Measurements from ENCODE around the gene COX6A1. TPM values are rescaled to one million over a fixed set of nuclear protein-coding genes. Genes with fewer than 3 reads are reported as not detected.

Gene COX6A1
- total and polyA plus RNA-seq, 2 donors, result 443 to 494 TPM

DNA sequence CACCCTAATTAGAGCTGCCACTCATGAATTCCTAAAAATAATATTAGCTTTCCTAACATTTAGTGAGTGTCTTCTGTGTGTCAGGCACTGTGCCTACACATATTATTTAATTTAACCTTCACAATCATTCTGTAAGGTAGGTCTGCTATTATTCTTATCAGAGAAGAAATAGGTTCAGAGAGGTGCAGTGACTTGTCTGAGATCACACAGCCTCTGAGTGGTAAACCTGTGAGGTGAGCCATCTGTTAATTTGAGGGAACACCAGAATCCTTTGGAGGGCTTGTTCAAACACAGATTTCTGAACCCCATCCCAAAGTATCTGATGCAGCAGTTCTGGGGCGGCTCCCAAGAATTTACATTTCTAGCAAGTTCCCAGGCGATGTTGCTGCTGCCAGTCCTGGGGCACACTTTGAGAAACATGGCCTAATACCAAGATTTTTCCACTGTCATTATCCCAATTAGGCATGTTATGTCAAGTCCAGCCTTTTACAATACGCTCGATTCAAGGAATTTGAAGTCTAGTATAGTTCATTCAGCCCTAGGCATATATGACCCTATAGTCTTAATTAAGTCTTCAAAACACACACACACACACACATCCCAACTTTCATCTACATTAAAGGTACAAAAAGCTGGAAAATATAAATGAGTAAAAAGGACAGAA lies 19.9 kb upstream of the COX6A1 start:
- H3K36me3 ChIP-seq (ENCODE audit: control insufficient read depth in 2 of 2, insufficient read depth in 2 of 2, low read length in 1 of 2), result no peaks in the 10 kb centered on the region
- DNase-seq (ENCODE audit: low read depth in 6 of 9, low spot score in 9 of 9), result no peak
- no peaks in the 10 kb centered on the region for H3K9me3 ChIP-seq (ENCODE audit: control insufficient read depth in 2 of 2, insufficient read depth in 1 of 2, low read length in 1 of 2)
- H3K27me3 ChIP-seq (ENCODE audit: control insufficient read depth in 2 of 2, insufficient read depth in 1 of 2, low read length in 1 of 2), result peaks cover 0 to 3% of the 10 kb centered on the region in 2 donors
- no peak overlapping the region for H3K27ac ChIP-seq (ENCODE audit: low read depth in 1 of 2, low read length in 1 of 2)
- H3K4me3 ChIP-seq (ENCODE audit: low read length in 2 of 2), result no peak overlapping the region
- WGBS, result 95% methylated on average over 4 of the region's 4 CpGs
- no peaks in the 10 kb centered on the region for H3K4me1 ChIP-seq (ENCODE audit: control insufficient read depth in 2 of 2, insufficient read depth in 2 of 2, low read length in 2 of 2)

GRCh38 chr12:120421701-120422100 lies 16.2 kb upstream of the COX6A1 start:
- no peaks in the 10 kb centered on the region for H3K4me1 ChIP-seq (ENCODE audit: control insufficient read depth in 2 of 2, insufficient read depth in 2 of 2, low read length in 2 of 2)
- H3K36me3 ChIP-seq (ENCODE audit: control insufficient read depth in 2 of 2, insufficient read depth in 2 of 2, low read length in 1 of 2), result no peaks in the 10 kb centered on the region
- 94% methylated on average over 4 of the region's 4 CpGs for WGBS
- H3K27ac ChIP-seq (ENCODE audit: low read depth in 1 of 2, low read length in 1 of 2), result no peak overlapping the region
- DNase-seq (ENCODE audit: low read depth in 6 of 9, low spot score in 9 of 9), result no peak
- H3K9me3 ChIP-seq (ENCODE audit: control insufficient read depth in 2 of 2, insufficient read depth in 1 of 2, low read length in 1 of 2), result no peaks in the 10 kb centered on the region
- no peak overlapping the region for H3K4me3 ChIP-seq (ENCODE audit: low read length in 2 of 2)
- H3K27me3 ChIP-seq (ENCODE audit: control insufficient read depth in 2 of 2, insufficient read depth in 1 of 2, low read length in 1 of 2), result no peaks in the 10 kb centered on the region

DNA sequence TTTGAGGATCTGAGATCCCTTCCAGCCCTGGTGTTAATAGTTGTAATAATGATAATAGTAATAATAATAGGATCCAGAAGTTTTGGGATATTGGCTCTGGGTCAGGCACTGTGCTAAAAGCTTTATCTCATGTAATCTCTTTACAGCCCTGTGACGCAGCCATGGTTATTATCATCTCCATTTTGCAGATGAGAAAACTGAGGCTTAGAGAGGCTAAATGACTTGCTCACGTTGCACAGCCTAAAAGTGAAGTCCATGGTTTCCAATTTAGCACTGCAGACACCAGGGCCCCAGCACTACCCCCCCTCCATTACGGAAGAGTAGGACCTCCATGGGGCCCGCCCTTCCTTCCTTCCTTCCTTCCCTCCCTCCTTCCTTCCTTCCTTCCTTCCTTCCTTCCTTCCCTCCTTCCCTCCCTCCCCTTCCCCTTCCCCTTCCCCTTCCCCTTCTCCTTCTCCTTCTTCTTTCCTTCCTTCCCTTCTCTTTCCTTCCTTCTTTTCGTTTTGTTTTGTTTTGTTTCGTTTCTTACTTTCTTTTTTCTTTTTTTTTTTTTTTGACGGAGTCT lies 14.9 kb upstream of the COX6A1 start:
- H3K9me3 ChIP-seq (ENCODE audit: control insufficient read depth in 2 of 2, insufficient read depth in 1 of 2, low read length in 1 of 2), result no peaks in the 10 kb centered on the region
- no peak overlapping the region for H3K27ac ChIP-seq (ENCODE audit: low read depth in 1 of 2, low read length in 1 of 2)
- WGBS, result 65% methylated on average over 7 of the region's 7 CpGs
- DNase-seq (ENCODE audit: low read depth in 6 of 9, low spot score in 9 of 9), result no peak
- no peaks in the 10 kb centered on the region for H3K36me3 ChIP-seq (ENCODE audit: control insufficient read depth in 2 of 2, insufficient read depth in 2 of 2, low read length in 1 of 2)
- H3K4me3 ChIP-seq (ENCODE audit: low read length in 2 of 2), result no peak overlapping the region
- no peaks in the 10 kb centered on the region for H3K4me1 ChIP-seq (ENCODE audit: control insufficient read depth in 2 of 2, insufficient read depth in 2 of 2, low read length in 2 of 2)
- H3K27me3 ChIP-seq (ENCODE audit: control insufficient read depth in 2 of 2, insufficient read depth in 1 of 2, low read length in 1 of 2), result peaks cover 0 to 2% of the 10 kb centered on the region in 2 donors

GRCh38 chr12:120425797-120426196 lies 12.1 kb upstream of the COX6A1 start:
- Histone ChIP-seq H3K9me3 (ENCODE audit: control insufficient read depth in 2 of 2, insufficient read depth in 1 of 2, low read length in 1 of 2) (peaks cover 0 to 5% of the 10 kb centered on the region in 2 donors), H3K4me1 (ENCODE audit: control insufficient read depth in 2 of 2, insufficient read depth in 2 of 2, low read length in 2 of 2) (no peaks in the 10 kb centered on the region), H3K36me3 (ENCODE audit: control insufficient read depth in 2 of 2, insufficient read depth in 2 of 2, low read length in 1 of 2) (no peaks in the 10 kb centered on the region), H3K4me3 (ENCODE audit: low read length in 2 of 2) (no peak overlapping the region), H3K27me3 (ENCODE audit: control insufficient read depth in 2 of 2, insufficient read depth in 1 of 2, low read length in 1 of 2) (peaks cover 0 to 13% of the 10 kb centered on the region in 2 donors), H3K27ac (ENCODE audit: low read depth in 1 of 2, low read length in 1 of 2) (no peak overlapping the region)
- no peak for DNase-seq (ENCODE audit: low read depth in 6 of 9, low spot score in 9 of 9)
- whole genome bisulfite sequencing, result 94% methylated on average over 3 of the region's 3 CpGs

- Histone ChIP-seq H3K27ac (ENCODE audit: low read depth in 1 of 2, low read length in 1 of 2) (no peak overlapping the region), H3K4me3 (ENCODE audit: low read length in 2 of 2) (no peak overlapping the region), H3K4me1 (ENCODE audit: control insufficient read depth in 2 of 2, insufficient read depth in 2 of 2, low read length in 2 of 2) (no peaks in the 10 kb centered on the region), H3K27me3 (ENCODE audit: control insufficient read depth in 2 of 2, insufficient read depth in 1 of 2, low read length in 1 of 2) (peaks cover 0 to 13% of the 10 kb centered on the region in 2 donors), H3K9me3 (ENCODE audit: control insufficient read depth in 2 of 2, insufficient read depth in 1 of 2, low read length in 1 of 2) (peaks cover 0 to 7% of the 10 kb centered on the region in 2 donors), H3K36me3 (ENCODE audit: control insufficient read depth in 2 of 2, insufficient read depth in 2 of 2, low read length in 1 of 2) (no peaks in the 10 kb centered on the region)
- 78% methylated on average over 8 of the region's 8 CpGs for WGBS
- DNase-seq (ENCODE audit: low read depth in 6 of 9, low spot score in 9 of 9), result no peak
Observed at GRCh38 chr12:120428597-120429229, 9.2 kb upstream of the COX6A1 start.

DNA sequence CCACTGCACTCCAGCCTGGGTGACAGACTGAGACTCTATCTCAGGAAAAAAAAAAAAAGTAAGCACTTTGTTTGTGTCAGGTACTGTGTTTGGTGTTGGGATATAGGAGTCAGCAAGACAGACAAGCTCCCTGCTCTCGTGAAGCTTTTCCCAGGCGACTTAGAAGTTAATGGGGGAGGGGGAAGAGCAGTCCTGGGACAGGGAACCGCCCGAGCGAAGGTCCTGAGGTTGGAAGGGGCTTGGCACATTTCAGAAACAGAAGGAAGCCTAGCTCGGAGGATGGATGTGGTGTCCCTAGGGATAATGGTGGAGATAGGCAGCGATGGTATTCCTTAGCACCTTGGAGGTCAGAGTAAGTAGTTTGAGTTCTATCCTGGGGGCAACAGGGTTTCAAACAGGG lies 8.5 kb upstream of the COX6A1 start:
- 84% methylated on average over 7 of the region's 7 CpGs for WGBS
- no peaks in the 10 kb centered on the region for H3K4me1 ChIP-seq (ENCODE audit: control insufficient read depth in 2 of 2, insufficient read depth in 2 of 2, low read length in 2 of 2)
- peaks cover 0 to 13% of the 10 kb centered on the region in 2 donors for H3K27me3 ChIP-seq (ENCODE audit: control insufficient read depth in 2 of 2, insufficient read depth in 1 of 2, low read length in 1 of 2)
- H3K4me3 ChIP-seq (ENCODE audit: low read length in 2 of 2), result no peak overlapping the region
- no peak for DNase-seq (ENCODE audit: low read depth in 6 of 9, low spot score in 9 of 9)
- peaks cover 0 to 7% of the 10 kb centered on the region in 2 donors for H3K9me3 ChIP-seq (ENCODE audit: control insufficient read depth in 2 of 2, insufficient read depth in 1 of 2, low read length in 1 of 2)
- H3K36me3 ChIP-seq (ENCODE audit: control insufficient read depth in 2 of 2, insufficient read depth in 2 of 2, low read length in 1 of 2), result no peaks in the 10 kb centered on the region
- H3K27ac ChIP-seq (ENCODE audit: low read depth in 1 of 2, low read length in 1 of 2), result no peak overlapping the region

GRCh38 chr12:120432772-120433525 lies 5.0 kb upstream of the COX6A1 start:
- DNase-seq (ENCODE audit: low read depth in 6 of 9, low spot score in 9 of 9), result no peak
- H3K4me3 ChIP-seq (ENCODE audit: low read length in 2 of 2), result no peak overlapping the region
- H3K36me3 ChIP-seq (ENCODE audit: control insufficient read depth in 2 of 2, insufficient read depth in 2 of 2, low read length in 1 of 2), result no peaks in the 10 kb centered on the region
- no peak overlapping the region for H3K27ac ChIP-seq (ENCODE audit: low read depth in 1 of 2, low read length in 1 of 2)
- peaks cover 0 to 5% of the 10 kb centered on the region in 2 donors for H3K4me1 ChIP-seq (ENCODE audit: control insufficient read depth in 2 of 2, insufficient read depth in 2 of 2, low read length in 2 of 2)
- WGBS, result 69% methylated on average over 10 of the region's 10 CpGs
- H3K27me3 ChIP-seq (ENCODE audit: control insufficient read depth in 2 of 2, insufficient read depth in 1 of 2, low read length in 1 of 2), result peaks cover 0 to 11% of the 10 kb centered on the region in 2 donors
- H3K9me3 ChIP-seq (ENCODE audit: control insufficient read depth in 2 of 2, insufficient read depth in 1 of 2, low read length in 1 of 2), result peaks cover 0 to 7% of the 10 kb centered on the region in 2 donors

- peaks cover 17 to 22% of the 10 kb centered on the region in 2 donors for H3K4me1 ChIP-seq (ENCODE audit: control insufficient read depth in 2 of 2, insufficient read depth in 2 of 2, low read length in 2 of 2)
- peak in 1 of 9 donors; percentile 23 for DNase-seq (ENCODE audit: low read depth in 6 of 9, low spot score in 9 of 9)
- peaks cover 11 to 32% of the 10 kb centered on the region in 2 donors for H3K36me3 ChIP-seq (ENCODE audit: control insufficient read depth in 2 of 2, insufficient read depth in 2 of 2, low read length in 1 of 2)
- H3K27me3 ChIP-seq (ENCODE audit: control insufficient read depth in 2 of 2, insufficient read depth in 1 of 2, low read length in 1 of 2), result no peaks in the 10 kb centered on the region
- peak overlapping the region in 1 of 2 donors; percentile 89 for H3K27ac ChIP-seq (ENCODE audit: low read depth in 1 of 2, low read length in 1 of 2)
- WGBS, result 54% methylated on average over 17 of the region's 17 CpGs
- H3K9me3 ChIP-seq (ENCODE audit: control insufficient read depth in 2 of 2, insufficient read depth in 1 of 2, low read length in 1 of 2), result no peaks in the 10 kb centered on the region
- H3K4me3 ChIP-seq (ENCODE audit: low read length in 2 of 2), result peak overlapping the region; percentile 84 to 94
Observed at GRCh38 chr12:120438495-120439198, 734 bp downstream of the COX6A1 start.
